Stimulated activated effector memory CD8-positive, alpha-beta T cell treated with anti-CD3 and anti-CD28 coated beads, Interleukin-12 subunit alpha, Interleukin-12 subunit beta, amount 100 ng/mL, for 72 hours (primary cell): ENCODE data around the gene BSDC1.

ENCODE experiments used
- ATAC-seq: fragments of 150-1000 bp; cut with Tn5 transposase; 2 replicates; pipeline ENCODE4 v1.10.0; 2021
- DNase-seq, 2 donors: peaks; one replicate each; pipeline ENCODE4 v3.0.0; 2021 to 2022; ENCODE audit warnings: low spot score in 2 of 2
- H3K27ac Mint-ChIP-seq: one replicate; pipeline ENCODE4 v1.8.0; 2022; ENCODE audit warnings: mild to moderate bottlenecking, mixed read lengths
- H3K36me3 Mint-ChIP-seq: one replicate; pipeline ENCODE4 v1.8.0; 2022; ENCODE audit warnings: mild to moderate bottlenecking, mixed read lengths
- H3K4me1 Mint-ChIP-seq: one replicate; pipeline ENCODE4 v1.8.0; 2022; ENCODE audit warnings: mixed read lengths
- H3K4me3 Mint-ChIP-seq: one replicate; pipeline ENCODE4 v1.8.0; 2022; ENCODE audit warnings: mild to moderate bottlenecking, mixed read lengths
- H3K9me3 Mint-ChIP-seq: one replicate; pipeline ENCODE4 v1.8.0; 2022; ENCODE audit warnings: mixed read lengths

Gene BSDC1

DNA sequence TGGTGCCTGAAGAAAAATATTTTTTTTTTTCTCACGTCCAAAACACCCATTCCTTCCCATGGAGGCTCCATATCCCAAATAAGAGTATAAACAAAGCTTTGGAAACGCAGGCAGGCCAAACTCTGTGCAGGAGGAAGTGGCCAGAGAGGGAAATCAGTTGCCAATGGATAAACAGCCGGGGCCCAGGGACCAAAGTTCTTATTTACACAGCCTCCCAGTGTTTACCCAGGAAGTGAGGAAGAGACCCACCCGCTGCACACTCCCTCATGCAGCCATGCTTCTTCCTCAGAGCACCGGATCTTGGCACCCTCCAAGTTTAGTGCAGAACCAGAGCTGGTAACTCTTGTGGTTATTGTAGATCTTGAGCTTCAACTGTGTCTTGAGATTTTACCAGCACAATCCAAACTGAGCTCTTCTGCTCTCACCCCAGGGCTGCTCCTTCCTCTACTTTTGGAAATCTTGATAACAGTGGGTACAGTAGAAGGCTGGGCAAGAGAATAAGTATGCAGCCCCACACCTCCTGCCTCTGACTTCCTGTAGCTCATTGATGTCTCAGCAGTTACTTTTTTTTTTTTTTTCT lies 72.4 kb downstream of the BSDC1 start:
- H3K27ac Mint-ChIP-seq: peak overlapping the region; percentile 71
- H3K9me3 Mint-ChIP-seq: no peaks in the 10 kb centered on the region
- DNase-seq: no peak

DNA sequence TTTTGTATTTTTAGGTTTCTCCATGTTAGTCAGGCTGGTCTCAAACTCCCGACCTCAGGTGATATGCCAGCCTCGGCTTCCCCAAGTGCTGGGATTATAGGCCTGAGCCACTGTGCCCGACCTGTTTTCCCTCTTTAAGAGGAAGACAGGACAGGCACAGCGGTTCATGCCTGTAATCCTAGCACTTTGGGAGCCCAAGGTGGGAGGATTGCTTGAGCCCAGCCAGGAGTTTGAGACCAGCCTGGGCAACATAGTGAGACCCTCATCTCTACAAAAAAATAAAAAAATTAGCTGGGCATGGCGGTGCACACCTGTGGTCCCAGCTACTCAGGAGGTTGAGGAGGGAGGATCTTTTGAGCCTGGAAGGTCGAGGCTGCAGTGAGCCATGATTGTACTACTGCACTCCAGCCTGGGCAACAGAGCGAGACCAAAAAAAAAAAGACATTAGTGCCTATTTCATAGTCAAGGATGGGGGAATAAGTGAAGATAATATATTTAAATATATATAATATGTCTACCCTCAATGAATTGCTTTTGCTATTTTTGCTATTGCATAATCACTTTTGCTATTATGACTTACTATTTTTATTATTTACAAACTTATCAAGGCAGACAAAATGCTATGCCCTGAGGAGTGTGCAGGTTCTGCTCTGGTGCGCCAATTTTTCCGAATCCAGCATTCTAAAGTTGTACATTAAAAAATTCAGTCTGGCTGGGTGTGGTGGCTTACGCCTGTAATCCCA lies 75.9 kb downstream of the BSDC1 start:
- no peak for ATAC-seq
- no peaks in the 10 kb centered on the region for H3K9me3 Mint-ChIP-seq
- no peak overlapping the region for H3K4me3 Mint-ChIP-seq
- no peak for DNase-seq
- peak overlapping the region; percentile 29 for H3K27ac Mint-ChIP-seq
- peaks cover 84% of the 10 kb centered on the region for H3K36me3 Mint-ChIP-seq
- H3K4me1 Mint-ChIP-seq: peaks cover 36% of the 10 kb centered on the region

More for the DNA sequence above, 72.4 kb downstream of the BSDC1 start:
- peak; percentile 65 for ATAC-seq
- Mint-ChIP-seq H3K4me3 (peak overlapping the region; percentile 14), H3K4me1 (peaks cover 27% of the 10 kb centered on the region), H3K36me3 (peaks cover 89% of the 10 kb centered on the region)

DNA sequence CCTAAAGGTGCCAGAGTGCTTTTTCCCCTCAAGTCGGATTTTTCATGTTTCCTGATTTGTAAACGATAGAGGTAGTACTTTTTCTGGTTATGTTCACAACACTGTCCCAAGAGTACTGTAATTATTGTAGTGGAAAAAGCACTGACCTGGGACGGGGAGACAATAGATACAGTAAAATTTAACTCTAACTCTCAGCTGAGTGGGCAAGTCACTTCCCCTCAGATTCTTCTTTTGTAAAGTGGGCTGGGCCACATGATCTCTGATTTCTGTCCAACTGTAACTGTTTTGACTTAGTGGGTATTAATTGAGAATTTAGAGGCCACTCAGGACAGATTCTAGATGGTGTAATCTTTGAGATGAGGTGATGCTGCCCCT lies 77.4 kb downstream of the BSDC1 start:
- ATAC-seq (no peak), DNase-seq (no peak)
- Mint-ChIP-seq H3K4me1 (peaks cover 28% of the 10 kb centered on the region), H3K4me3 (no peak overlapping the region), H3K36me3 (peaks cover 83% of the 10 kb centered on the region), H3K9me3 (no peaks in the 10 kb centered on the region), H3K27ac (peak overlapping the region; percentile 56)
